ENCODE results near the gene NINL.

GRCh38 chr20:25512709-25513108, 72.6 kb downstream of the NINL start:
- TF ChIP-seq CTCF (IDR thresholded peaks at IDR 0.05; ENCODE audit: low read depth, low read length, poor library complexity, severe bottlenecking) (no peak), EZH2phosphoT487 (IDR thresholded peaks at IDR 0.05; ENCODE audit: borderline replicate concordance, low read length) (no peak)

Data from DOHH2 (cell line).